ENCODE data around the gene PEX5L. TPM values are rescaled to one million over a fixed set of nuclear protein-coding genes. Genes with fewer than 3 reads are reported as not detected.

The PEX5L gene
- total RNA-seq, 2 donors from 2014 or later, result 1.1 to 1.5 TPM

- Mint-ChIP-seq H3K4me3 (no peak overlapping the region), H3K9me3 (no peaks in the 10 kb centered on the region), H3K36me3 (no peaks in the 10 kb centered on the region), H3K27me3 (no peaks in the 10 kb centered on the region), H3K4me1 (ENCODE audit: low read depth in 2 of 2) (peaks cover 0 to 11% of the 10 kb centered on the region in 2 donors), H3K27ac (no peak overlapping the region)
- DNase-seq (ENCODE audit: low spot score) (no peak), ATAC-seq (no peak)
These were observed 261.2 kb downstream of the PEX5L start for GRCh38 chr3:179775416-179776122.

- H3K4me3 Mint-ChIP-seq, result no peak overlapping the region
- H3K9me3 Mint-ChIP-seq, result no peaks in the 10 kb centered on the region
- peaks cover 0 to 14% of the 10 kb centered on the region in 2 donors for H3K4me1 Mint-ChIP-seq (ENCODE audit: low read depth in 2 of 2)
- H3K27me3 Mint-ChIP-seq, result no peaks in the 10 kb centered on the region
- DNase-seq (ENCODE audit: low spot score), result no peak
- ATAC-seq, result no peak
- H3K27ac Mint-ChIP-seq, result no peak overlapping the region
- no peaks in the 10 kb centered on the region for H3K36me3 Mint-ChIP-seq
These were observed 264.4 kb downstream of the PEX5L start for GRCh38 chr3:179772297-179772696.

GRCh38 chr3:179771797-179772196, 264.9 kb downstream of the PEX5L start:
- Mint-ChIP-seq H3K4me3 (no peak overlapping the region), H3K27ac (no peak overlapping the region), H3K4me1 (ENCODE audit: low read depth in 2 of 2) (peaks cover 0 to 14% of the 10 kb centered on the region in 2 donors), H3K27me3 (no peaks in the 10 kb centered on the region), H3K9me3 (no peaks in the 10 kb centered on the region), H3K36me3 (no peaks in the 10 kb centered on the region)
- ATAC-seq, result no peak
- no peak for DNase-seq (ENCODE audit: low spot score)

- no peak for DNase-seq (ENCODE audit: low spot score)
- peaks cover 0 to 14% of the 10 kb centered on the region in 2 donors for H3K4me1 Mint-ChIP-seq (ENCODE audit: low read depth in 2 of 2)
- H3K27me3 Mint-ChIP-seq, result no peaks in the 10 kb centered on the region
- no peak overlapping the region for H3K27ac Mint-ChIP-seq
- no peaks in the 10 kb centered on the region for H3K36me3 Mint-ChIP-seq
- no peak for ATAC-seq
- H3K9me3 Mint-ChIP-seq, result no peaks in the 10 kb centered on the region
- no peak overlapping the region for H3K4me3 Mint-ChIP-seq
These were observed 267.1 kb downstream of the PEX5L start for GRCh38 chr3:179769411-179770247.

GRCh38 chr3:179768080-179768479, 268.7 kb downstream of the PEX5L start:
- Mint-ChIP-seq H3K36me3 (no peaks in the 10 kb centered on the region), H3K27ac (no peak overlapping the region), H3K4me1 (ENCODE audit: low read depth in 2 of 2) (peaks cover 0 to 14% of the 10 kb centered on the region in 2 donors), H3K9me3 (no peaks in the 10 kb centered on the region), H3K27me3 (no peaks in the 10 kb centered on the region), H3K4me3 (no peak overlapping the region)
- ATAC-seq (no peak), DNase-seq (ENCODE audit: low spot score) (no peak)

- Mint-ChIP-seq H3K4me1 (ENCODE audit: low read depth in 2 of 2) (peaks cover 0 to 10% of the 10 kb centered on the region in 2 donors), H3K36me3 (no peaks in the 10 kb centered on the region), H3K4me3 (no peak overlapping the region), H3K27me3 (no peaks in the 10 kb centered on the region), H3K9me3 (no peaks in the 10 kb centered on the region), H3K27ac (no peak overlapping the region)
- no peak for DNase-seq (ENCODE audit: low spot score)
- no peak for ATAC-seq
These were observed 270.2 kb downstream of the PEX5L start for GRCh38 chr3:179766416-179767133.

- no peak overlapping the region for H3K27ac Mint-ChIP-seq
- no peaks in the 10 kb centered on the region for H3K36me3 Mint-ChIP-seq
- no peaks in the 10 kb centered on the region for H3K27me3 Mint-ChIP-seq
- ATAC-seq, result no peak
- H3K4me3 Mint-ChIP-seq, result no peak overlapping the region
- peaks cover 0 to 4% of the 10 kb centered on the region in 2 donors for H3K4me1 Mint-ChIP-seq (ENCODE audit: low read depth in 2 of 2)
- DNase-seq (ENCODE audit: low spot score), result no peak
- H3K9me3 Mint-ChIP-seq, result no peaks in the 10 kb centered on the region
These were observed 271.3 kb downstream of the PEX5L start for GRCh38 chr3:179765396-179765795.

- Mint-ChIP-seq H3K4me1 (ENCODE audit: low read depth in 2 of 2) (no peaks in the 10 kb centered on the region), H3K9me3 (no peaks in the 10 kb centered on the region), H3K27me3 (no peaks in the 10 kb centered on the region), H3K4me3 (no peak overlapping the region), H3K36me3 (no peaks in the 10 kb centered on the region), H3K27ac (no peak overlapping the region)
- no peak for ATAC-seq
- DNase-seq (ENCODE audit: low spot score), result no peak
These were observed 275.8 kb downstream of the PEX5L start for GRCh38 chr3:179760944-179761343.

- no peak for DNase-seq (ENCODE audit: low spot score)
- H3K27me3 Mint-ChIP-seq, result no peaks in the 10 kb centered on the region
- H3K4me1 Mint-ChIP-seq (ENCODE audit: low read depth in 2 of 2), result no peaks in the 10 kb centered on the region
- H3K9me3 Mint-ChIP-seq, result no peaks in the 10 kb centered on the region
- no peaks in the 10 kb centered on the region for H3K36me3 Mint-ChIP-seq
- no peak overlapping the region for H3K27ac Mint-ChIP-seq
- H3K4me3 Mint-ChIP-seq, result no peak overlapping the region
- no peak for ATAC-seq
These were observed 285.9 kb downstream of the PEX5L start for GRCh38 chr3:179750720-179751328.

GRCh38 chr3:179745716-179746115, 291.0 kb downstream of the PEX5L start:
- Mint-ChIP-seq H3K9me3 (no peaks in the 10 kb centered on the region), H3K4me3 (no peak overlapping the region), H3K27ac (no peak overlapping the region), H3K27me3 (no peaks in the 10 kb centered on the region), H3K36me3 (no peaks in the 10 kb centered on the region), H3K4me1 (ENCODE audit: low read depth in 2 of 2) (peaks cover 0 to 5% of the 10 kb centered on the region in 2 donors)
- DNase-seq (ENCODE audit: low spot score) (no peak), ATAC-seq (no peak)

- peaks cover 0 to 5% of the 10 kb centered on the region in 2 donors for H3K4me1 Mint-ChIP-seq (ENCODE audit: low read depth in 2 of 2)
- H3K27ac Mint-ChIP-seq, result no peak overlapping the region
- no peak for ATAC-seq
- no peak overlapping the region for H3K4me3 Mint-ChIP-seq
- no peaks in the 10 kb centered on the region for H3K27me3 Mint-ChIP-seq
- no peak for DNase-seq (ENCODE audit: low spot score)
- H3K36me3 Mint-ChIP-seq, result no peaks in the 10 kb centered on the region
- H3K9me3 Mint-ChIP-seq, result no peaks in the 10 kb centered on the region
These were observed 291.7 kb downstream of the PEX5L start for GRCh38 chr3:179745079-179745478.
